DOHH2 (cell line): ENCODE results near the gene TAF3.

Source experiments
- CTCF ChIP-seq: fragments of 200-600 bp; sonication (generic); IDR thresholded peaks from one replicate; pipeline ENCODE4 v1.5.1; 2014; ENCODE audit warnings: antibody characterized with exemption, mild to moderate bottlenecking, low read depth, low read length; ENCODE audit not compliant: poor library complexity, severe bottlenecking
- EZH2phosphoT487 ChIP-seq: fragments of 200-600 bp; sonication (generic); IDR thresholded peaks from 2 replicates; pipeline ENCODE4 v1.6.1; 2017; ENCODE audit warnings: borderline replicate concordance, mild to moderate bottlenecking, antibody characterized with exemption, low read length, moderate library complexity, mixed read lengths

- TF ChIP-seq EZH2phosphoT487 (no peak), CTCF (no peak)
These were observed 56.6 kb downstream of the TAF3 start for GRCh38 chr10:7874864-7875263.
